ENCODE results near the gene KNL1. TPM values are rescaled to one million over a fixed set of nuclear protein-coding genes. Genes with fewer than 3 reads are reported as not detected.

The KNL1 gene
- total and polyA plus RNA-seq, 8 donors: 0.50 to 57.8 (median 1.8) TPM

DNA sequence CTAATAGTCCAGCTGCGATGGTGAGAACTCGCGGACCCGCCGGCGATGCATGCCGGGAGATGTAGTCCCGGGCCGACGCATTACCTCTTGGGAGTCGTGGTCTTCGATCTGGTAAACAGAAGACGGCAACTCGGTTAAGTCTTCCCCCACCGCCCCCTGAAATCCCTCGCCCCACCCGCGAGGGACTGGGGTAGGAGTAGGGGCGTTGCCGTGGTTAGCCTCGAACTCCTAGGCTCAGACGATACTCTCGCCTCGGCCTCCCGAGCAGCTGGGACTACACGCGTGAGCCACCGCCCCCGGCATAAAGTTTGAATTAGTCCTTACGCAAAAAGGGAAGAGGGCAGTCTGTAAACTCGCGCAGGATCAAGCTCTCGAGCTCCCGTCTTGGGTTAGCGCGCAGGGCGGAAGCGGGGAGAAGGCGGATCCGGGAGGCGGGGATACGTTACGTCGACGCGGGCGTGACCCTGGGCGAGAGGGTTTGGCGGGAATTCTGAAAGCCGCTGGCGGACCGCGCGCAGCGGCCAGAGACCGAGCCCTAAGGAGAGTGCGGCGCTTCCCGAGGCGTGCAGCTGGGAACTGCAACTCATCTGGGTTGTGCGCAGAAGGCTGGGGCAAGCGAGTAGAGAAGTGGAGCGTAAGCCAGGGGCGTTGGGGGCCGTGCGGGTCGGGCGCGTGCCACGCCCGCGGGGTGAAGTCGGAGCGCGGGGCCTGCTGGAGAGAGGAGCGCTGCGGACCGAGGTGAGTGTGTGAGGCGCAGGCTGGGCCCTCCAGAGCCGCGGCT, 100.8 kb downstream of the KNL1 start, which contains the start of gene RAD51:
Gene RAD51 (plus strand): TSS at position 487 of the 781 bp plus-strand sequence. CDS start 3,585 bp downstream, outside the sequence.
- DNase-seq: peak; percentile 92 to 98
- peak within 1 kb of the TSS; percentile 99 to 100 (median 99) for H3K27ac ChIP-seq
- no peaks in the 10 kb centered on the region for H3K27me3 ChIP-seq
- 0% methylated on average over 21 to 81 of the region's 81 CpGs for WGBS, 5 donors
- H3K9me3 ChIP-seq: no peaks in the 10 kb centered on the region
- intact Hi-C loops (cut with DNase I; ENCODE audit: low total_unique reads): no loop called here
- TF ChIP-seq POLR2A (IDR thresholded peaks at IDR 0.05): peak in 2 of 4 donors; percentile 19 to 31
- no peak for TF ChIP-seq EP300 (IDR thresholded peaks at IDR 0.05)
- TF ChIP-seq, protein P1, sequence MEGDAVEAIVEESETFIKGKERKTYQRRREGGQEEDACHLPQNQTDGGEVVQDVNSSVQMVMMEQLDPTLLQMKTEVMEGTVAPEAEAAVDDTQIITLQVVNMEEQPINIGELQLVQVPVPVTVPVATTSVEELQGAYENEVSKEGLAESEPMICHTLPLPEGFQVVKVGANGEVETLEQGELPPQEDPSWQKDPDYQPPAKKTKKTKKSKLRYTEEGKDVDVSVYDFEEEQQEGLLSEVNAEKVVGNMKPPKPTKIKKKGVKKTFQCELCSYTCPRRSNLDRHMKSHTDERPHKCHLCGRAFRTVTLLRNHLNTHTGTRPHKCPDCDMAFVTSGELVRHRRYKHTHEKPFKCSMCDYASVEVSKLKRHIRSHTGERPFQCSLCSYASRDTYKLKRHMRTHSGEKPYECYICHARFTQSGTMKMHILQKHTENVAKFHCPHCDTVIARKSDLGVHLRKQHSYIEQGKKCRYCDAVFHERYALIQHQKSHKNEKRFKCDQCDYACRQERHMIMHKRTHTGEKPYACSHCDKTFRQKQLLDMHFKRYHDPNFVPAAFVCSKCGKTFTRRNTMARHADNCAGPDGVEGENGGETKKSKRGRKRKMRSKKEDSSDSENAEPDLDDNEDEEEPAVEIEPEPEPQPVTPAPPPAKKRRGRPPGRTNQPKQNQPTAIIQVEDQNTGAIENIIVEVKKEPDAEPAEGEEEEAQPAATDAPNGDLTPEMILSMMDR (IDR thresholded peaks at IDR 0.05): no peak
- peak; percentile 49 to 94 (median 91) for TF ChIP-seq POLR2AphosphoS5 (IDR thresholded peaks at IDR 0.05)
- H3K4me1 ChIP-seq: peaks cover 14 to 34% (median 22%) of the 10 kb centered on the region in 4 donors
- peak within 1 kb of the TSS; percentile 76 to 96 (median 86) for H3K4me3 ChIP-seq
- H3K36me3 ChIP-seq: peaks cover 0 to 23% (median 17%) of the 10 kb centered on the region in 4 donors

- TF ChIP-seq, protein P1 (IDR thresholded peaks at IDR 0.05): no peak
- TF ChIP-seq POLR2AphosphoS5 (IDR thresholded peaks at IDR 0.05): no peak
- TF ChIP-seq EP300 (IDR thresholded peaks at IDR 0.05): no peak
- TF ChIP-seq POLR2A (IDR thresholded peaks at IDR 0.05): no peak
- H3K27ac ChIP-seq: peak overlapping the region; percentile 99 to 100 (median 99)
- intact Hi-C loops (cut with DNase I; ENCODE audit: low total_unique reads): no loop called here
- H3K9me3 ChIP-seq: no peaks in the 10 kb centered on the region
- H3K4me3 ChIP-seq: peak overlapping the region; percentile 76 to 96 (median 86)
- DNase-seq: no peak
- 0 to 1% (median 0%) methylated on average over 22 to 24 of the region's 24 CpGs for WGBS, 5 donors
- H3K27me3 ChIP-seq: no peaks in the 10 kb centered on the region
- H3K36me3 ChIP-seq: peaks cover 0 to 23% (median 15%) of the 10 kb centered on the region in 4 donors
- peaks cover 14 to 34% (median 22%) of the 10 kb centered on the region in 4 donors for H3K4me1 ChIP-seq
Observed at GRCh38 chr15:40695469-40695890, 101.4 kb downstream of the KNL1 start.

- WGBS, 5 donors: 73 to 85% (median 84%) methylated on average over 11 of the region's 11 CpGs
- DNase-seq: no peak
- Histone ChIP-seq H3K4me1 (peaks cover 14 to 34% (median 22%) of the 10 kb centered on the region in 4 donors), H3K9me3 (no peaks in the 10 kb centered on the region), H3K27me3 (no peaks in the 10 kb centered on the region), H3K36me3 (peaks cover 0 to 23% (median 14%) of the 10 kb centered on the region in 4 donors), H3K27ac (no peak overlapping the region), H3K4me3 (peak overlapping the region in 2 of 4 donors; percentile 76 to 96)
- TF ChIP-seq POLR2A (IDR thresholded peaks at IDR 0.05): no peak
- TF ChIP-seq, protein P1 (IDR thresholded peaks at IDR 0.05): no peak
- intact Hi-C loops (cut with DNase I; ENCODE audit: low total_unique reads): no loop called here
Observed at GRCh38 chr15:40696228-40696627, 102.2 kb downstream of the KNL1 start.

DNA sequence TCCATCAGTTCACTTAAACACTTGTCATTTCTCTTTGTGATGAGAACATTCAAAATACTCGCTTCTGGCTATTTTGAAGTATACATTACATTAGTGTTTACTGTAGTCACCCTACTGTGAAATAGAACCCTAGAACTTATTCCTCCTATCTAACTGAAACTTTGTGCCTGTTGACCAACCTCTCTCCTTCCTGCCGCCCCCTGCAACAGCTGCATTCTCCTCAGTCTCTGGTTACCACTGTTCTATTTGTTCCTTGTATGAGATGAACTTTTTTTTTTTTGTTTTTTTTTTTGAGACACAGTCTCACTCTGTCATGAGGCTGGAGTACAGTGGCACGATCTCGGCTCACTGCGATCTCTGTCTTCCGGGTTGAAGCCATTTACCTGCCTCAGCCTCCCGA, 103.9 kb downstream of the KNL1 start:
- no peak for TF ChIP-seq POLR2AphosphoS5 (IDR thresholded peaks at IDR 0.05)
- TF ChIP-seq EP300 (IDR thresholded peaks at IDR 0.05): no peak
- TF ChIP-seq POLR2A (IDR thresholded peaks at IDR 0.05): no peak
- TF ChIP-seq, protein P1 (IDR thresholded peaks at IDR 0.05): no peak
- H3K9me3 ChIP-seq: no peaks in the 10 kb centered on the region
- peaks cover 0 to 7% (median under 1%) of the 10 kb centered on the region in 4 donors for H3K36me3 ChIP-seq
- no peak overlapping the region for H3K27ac ChIP-seq
- no peaks in the 10 kb centered on the region for H3K27me3 ChIP-seq
- DNase-seq: no peak
- intact Hi-C loops (cut with DNase I; ENCODE audit: low total_unique reads): no loop called here
- 88 to 97% (median 96%) methylated on average over 7 of the region's 7 CpGs for WGBS, 5 donors
- peaks cover 14 to 28% (median 22%) of the 10 kb centered on the region in 4 donors for H3K4me1 ChIP-seq
- H3K4me3 ChIP-seq: no peak overlapping the region

Data from stomach (tissue), 9 donors.